GM12801 (cell line): ENCODE measurements around the gene ACAT1.

Source experiments
- CTCF ChIP-seq: IDR thresholded peaks from one replicate; pipeline ENCODE4 v1.5.1; 2011; ENCODE audit warnings: control low read depth; ENCODE audit not compliant: insufficient read length; ENCODE audit errors: extremely low read depth

The ACAT1 gene

GRCh38 chr11:108111126-108111525 lies 10.2 kb upstream of the ACAT1 start:
- TF ChIP-seq CTCF: no peak

GRCh38 chr11:108112057-108112456 lies 9.3 kb upstream of the ACAT1 start:
- TF ChIP-seq CTCF: no peak

GRCh38 chr11:108115500-108116140 lies 5.7 kb upstream of the ACAT1 start:
- no peak for TF ChIP-seq CTCF

GRCh38 chr11:108117746-108118371 lies 3.5 kb upstream of the ACAT1 start:
- TF ChIP-seq CTCF: no peak

DNA sequence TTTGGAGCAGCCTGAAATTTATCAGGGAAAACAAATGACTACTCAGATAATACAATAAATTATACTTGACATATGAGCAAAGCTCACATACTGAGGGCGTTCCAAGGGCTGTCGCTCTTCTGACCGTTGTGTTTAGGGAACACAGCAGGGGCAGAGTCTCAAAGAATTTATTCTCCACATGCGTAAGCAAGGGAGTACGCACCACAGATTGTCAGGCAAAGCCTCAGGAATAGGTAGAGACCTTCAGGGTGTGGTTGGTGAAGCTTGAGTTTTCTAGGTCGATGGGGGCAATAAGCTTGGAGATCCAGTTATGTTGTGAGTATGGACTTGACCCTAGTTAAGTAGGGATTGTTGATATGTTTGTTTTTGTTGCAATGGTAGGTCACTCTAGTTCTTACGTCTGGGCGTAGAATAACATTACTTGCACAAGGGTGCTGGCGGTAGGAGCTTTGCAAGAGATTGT lies 830 bp downstream of the ACAT1 start:
- no peak for TF ChIP-seq CTCF

- TF ChIP-seq CTCF: no peak
Measured at GRCh38 chr11:108125096-108125495, 3.7 kb downstream of the ACAT1 start.

DNA sequence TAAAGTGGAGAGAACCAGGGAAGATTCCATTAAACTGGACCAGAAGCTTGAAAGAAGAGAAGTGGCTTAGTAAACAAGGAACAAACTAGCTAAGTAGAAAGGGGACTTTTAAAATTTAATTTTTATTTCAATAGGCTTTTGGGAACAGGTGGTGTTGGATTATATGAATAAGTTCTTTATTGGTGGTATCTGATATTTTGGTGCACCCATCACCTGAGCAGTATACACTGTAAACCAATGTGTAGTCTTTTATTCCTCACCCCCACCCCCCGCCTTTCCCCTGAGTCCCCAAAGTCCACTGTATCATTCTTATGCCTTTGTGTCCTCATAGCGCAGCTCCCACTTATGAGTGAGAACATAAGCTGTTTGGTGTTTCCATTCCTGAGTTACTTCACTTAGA lies 7.4 kb downstream of the ACAT1 start:
- TF ChIP-seq CTCF: no peak
